Measurements from ENCODE around the gene CLIC5. TPM values are rescaled to one million over a fixed set of nuclear protein-coding genes. Genes with fewer than 3 reads are reported as not detected.

CLIC5 gene
- total and polyA plus RNA-seq, 11 donors: 63.0 to 381 (median 244) TPM

- WGBS, 4 donors: 62 to 76% (median 70%) methylated on average over 7 of the region's 7 CpGs
- TF ChIP-seq POLR2A (IDR thresholded peaks at IDR 0.05): no peak
- TF ChIP-seq, protein P1, sequence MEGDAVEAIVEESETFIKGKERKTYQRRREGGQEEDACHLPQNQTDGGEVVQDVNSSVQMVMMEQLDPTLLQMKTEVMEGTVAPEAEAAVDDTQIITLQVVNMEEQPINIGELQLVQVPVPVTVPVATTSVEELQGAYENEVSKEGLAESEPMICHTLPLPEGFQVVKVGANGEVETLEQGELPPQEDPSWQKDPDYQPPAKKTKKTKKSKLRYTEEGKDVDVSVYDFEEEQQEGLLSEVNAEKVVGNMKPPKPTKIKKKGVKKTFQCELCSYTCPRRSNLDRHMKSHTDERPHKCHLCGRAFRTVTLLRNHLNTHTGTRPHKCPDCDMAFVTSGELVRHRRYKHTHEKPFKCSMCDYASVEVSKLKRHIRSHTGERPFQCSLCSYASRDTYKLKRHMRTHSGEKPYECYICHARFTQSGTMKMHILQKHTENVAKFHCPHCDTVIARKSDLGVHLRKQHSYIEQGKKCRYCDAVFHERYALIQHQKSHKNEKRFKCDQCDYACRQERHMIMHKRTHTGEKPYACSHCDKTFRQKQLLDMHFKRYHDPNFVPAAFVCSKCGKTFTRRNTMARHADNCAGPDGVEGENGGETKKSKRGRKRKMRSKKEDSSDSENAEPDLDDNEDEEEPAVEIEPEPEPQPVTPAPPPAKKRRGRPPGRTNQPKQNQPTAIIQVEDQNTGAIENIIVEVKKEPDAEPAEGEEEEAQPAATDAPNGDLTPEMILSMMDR (IDR thresholded peaks at IDR 0.05): no peak
- DNase-seq: no peak
- intact Hi-C loops (cut with DNase I): loop anchor here in 9 of 10 donors (5.0 to 10.0 kb wide), 9 partner anchors 78 to 481 kb away; partner anchors contain the start of gene CLIC5 (in 4 of the 9)
- H3K9me3 ChIP-seq: no peaks in the 10 kb centered on the region
- peaks cover 0 to 43% (median 17%) of the 10 kb centered on the region in 12 donors for H3K4me1 ChIP-seq
- H3K27me3 ChIP-seq: no peaks in the 10 kb centered on the region
- peaks cover 0 to 79% (median 37%) of the 10 kb centered on the region in 9 donors for H3K36me3 ChIP-seq
- H3K4me3 ChIP-seq: no peak overlapping the region
- ATAC-seq: no peak
- H3K27ac ChIP-seq: peak overlapping the region in 1 of 12 donors; percentile 6
Measured at GRCh38 chr6:45933855-45934254, 81.8 kb downstream of the CLIC5 start.

GRCh38 chr6:45931232-45931631 lies 84.4 kb downstream of the CLIC5 start:
- no peaks in the 10 kb centered on the region for H3K27me3 ChIP-seq
- H3K36me3 ChIP-seq: peaks cover 0 to 53% (median 14%) of the 10 kb centered on the region in 9 donors
- H3K9me3 ChIP-seq: no peaks in the 10 kb centered on the region
- H3K4me1 ChIP-seq: peaks cover 0 to 61% (median 20%) of the 10 kb centered on the region in 12 donors
- H3K27ac ChIP-seq: peak overlapping the region in 8 of 12 donors; percentile 7 to 58 (median 20)
- WGBS, 4 donors: 64 to 86% (median 76%) methylated on average over 1 of the region's 1 CpG
- intact Hi-C loops (cut with DNase I): loop anchor here in 9 of 10 donors (2.0 to 10.0 kb wide), 10 partner anchors 81 to 484 kb away; partner anchors contain the start of gene CLIC5 (in 6 of the 9)
- ATAC-seq (no peak), DNase-seq (no peak)
- TF ChIP-seq, protein P1 (IDR thresholded peaks at IDR 0.05): no peak
- no peak for TF ChIP-seq POLR2A (IDR thresholded peaks at IDR 0.05)
- no peak overlapping the region for H3K4me3 ChIP-seq

GRCh38 chr6:45930420-45931040 lies 85.1 kb downstream of the CLIC5 start:
- peak; percentile 68 to 83 (median 70) for DNase-seq
- intact Hi-C loops (cut with DNase I): loop anchor here in 9 of 10 donors (1.0 to 10.0 kb wide), 11 partner anchors 82 to 484 kb away; partner anchors contain the start of gene CLIC5 (in 6 of the 9)
- peak; percentile 59 to 80 (median 74) for ATAC-seq
- H3K4me3 ChIP-seq: no peak overlapping the region
- peaks cover 0 to 61% (median 20%) of the 10 kb centered on the region in 12 donors for H3K4me1 ChIP-seq
- no peaks in the 10 kb centered on the region for H3K9me3 ChIP-seq
- peaks cover 0 to 47% (median 10%) of the 10 kb centered on the region in 9 donors for H3K36me3 ChIP-seq
- H3K27ac ChIP-seq: peak overlapping the region in 9 of 12 donors; percentile 7 to 58 (median 22)
- 13 to 21% (median 18%) methylated on average over 7 of the region's 7 CpGs for WGBS, 4 donors
- H3K27me3 ChIP-seq: no peaks in the 10 kb centered on the region
- peak in 1 of 2 donors; percentile 23 for TF ChIP-seq POLR2A (IDR thresholded peaks at IDR 0.05)
- TF ChIP-seq, protein P1 (IDR thresholded peaks at IDR 0.05): peak; percentile 95 to 99 (median 96)
